ENCODE data around the gene BORCS5.

The BORCS5 gene

DNA sequence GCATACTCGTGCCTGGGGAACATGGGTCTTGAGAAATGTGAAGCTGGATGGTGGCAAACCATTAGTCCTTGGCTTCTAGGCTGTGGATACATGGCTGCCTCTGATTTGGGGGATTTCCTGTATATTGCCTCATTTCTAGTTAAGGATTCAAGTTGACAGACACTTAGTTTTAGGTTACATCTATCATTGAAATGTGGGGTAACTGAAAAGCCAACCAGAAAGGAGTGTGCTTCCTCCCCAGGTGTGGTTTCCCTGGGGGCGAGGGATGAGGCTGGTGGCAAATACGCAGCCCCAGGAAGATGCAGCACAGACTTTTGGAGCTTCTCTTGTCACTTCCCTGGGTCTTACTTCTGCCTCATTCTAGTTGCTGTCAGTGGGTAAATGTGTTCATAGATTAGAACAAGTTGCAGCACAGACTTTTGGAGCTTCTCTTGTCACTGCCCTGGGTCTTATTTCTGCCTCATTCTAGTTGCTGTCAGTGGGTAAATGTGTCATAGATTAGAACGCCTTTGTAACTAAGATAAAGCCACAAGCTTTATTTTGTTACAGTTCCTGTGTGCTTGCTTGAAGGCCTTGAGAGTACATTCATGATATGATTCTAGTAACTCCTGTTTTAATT is 85.1 kb downstream of the BORCS5 start:
- Histone ChIP-seq H3K4me1 (ENCODE audit: insufficient read depth, low read length, severe bottlenecking) (no peaks in the 10 kb centered on the region), H3F3A (ENCODE audit: insufficient read depth, low read length) (no peaks in the 10 kb centered on the region), H3K27me3 (ENCODE audit: insufficient read depth, low read length) (no peaks in the 10 kb centered on the region), H3K27ac (ENCODE audit: low read depth, low read length, poor library complexity, severe bottlenecking) (no peak overlapping the region), H4K20me1 (ENCODE audit: insufficient read depth, low read length) (no peaks in the 10 kb centered on the region), H3K79me2 (ENCODE audit: insufficient read depth, low read length) (no peaks in the 10 kb centered on the region), H2AFZ (ENCODE audit: low read length) (no peak overlapping the region), H3K4me3 (ENCODE audit: low read depth, low read length, poor library complexity, severe bottlenecking) (no peak overlapping the region), H3K4me2 (ENCODE audit: low read length) (no peak overlapping the region), H3K9me2 (ENCODE audit: low read depth, low read length) (no peaks in the 10 kb centered on the region), H3K9me3 (ENCODE audit: low read length) (no peaks in the 10 kb centered on the region), H3K9ac (ENCODE audit: low read length) (no peak overlapping the region), H3K36me3 (ENCODE audit: insufficient read depth, low read length) (peaks cover 9% of the 10 kb centered on the region)
- no peak for TF ChIP-seq EZH2 (IDR thresholded peaks at IDR 0.05; ENCODE audit: borderline replicate concordance, low read length)

GRCh38 chr12:12442548-12443071 is 85.7 kb downstream of the BORCS5 start:
- Histone ChIP-seq H3K36me3 (ENCODE audit: insufficient read depth, low read length) (peaks cover 3% of the 10 kb centered on the region; the same call in 1 of the 2 replicates), H4K20me1 (ENCODE audit: insufficient read depth, low read length) (no peaks in the 10 kb centered on the region), H3K9ac (ENCODE audit: low read length) (no peak overlapping the region), H3K4me1 (ENCODE audit: insufficient read depth, low read length, severe bottlenecking) (no peaks in the 10 kb centered on the region), H3F3A (ENCODE audit: insufficient read depth, low read length) (no peaks in the 10 kb centered on the region), H3K9me3 (ENCODE audit: low read length) (no peaks in the 10 kb centered on the region), H3K4me2 (ENCODE audit: low read length) (no peak overlapping the region), H3K27me3 (ENCODE audit: insufficient read depth, low read length) (no peaks in the 10 kb centered on the region), H3K27ac (ENCODE audit: low read depth, low read length, poor library complexity, severe bottlenecking) (no peak overlapping the region), H3K79me2 (ENCODE audit: insufficient read depth, low read length) (no peaks in the 10 kb centered on the region), H3K4me3 (ENCODE audit: low read depth, low read length, poor library complexity, severe bottlenecking) (no peak overlapping the region), H2AFZ (ENCODE audit: low read length) (no peak overlapping the region), H3K9me2 (ENCODE audit: low read depth, low read length) (no peaks in the 10 kb centered on the region)
- TF ChIP-seq, protein P1, sequence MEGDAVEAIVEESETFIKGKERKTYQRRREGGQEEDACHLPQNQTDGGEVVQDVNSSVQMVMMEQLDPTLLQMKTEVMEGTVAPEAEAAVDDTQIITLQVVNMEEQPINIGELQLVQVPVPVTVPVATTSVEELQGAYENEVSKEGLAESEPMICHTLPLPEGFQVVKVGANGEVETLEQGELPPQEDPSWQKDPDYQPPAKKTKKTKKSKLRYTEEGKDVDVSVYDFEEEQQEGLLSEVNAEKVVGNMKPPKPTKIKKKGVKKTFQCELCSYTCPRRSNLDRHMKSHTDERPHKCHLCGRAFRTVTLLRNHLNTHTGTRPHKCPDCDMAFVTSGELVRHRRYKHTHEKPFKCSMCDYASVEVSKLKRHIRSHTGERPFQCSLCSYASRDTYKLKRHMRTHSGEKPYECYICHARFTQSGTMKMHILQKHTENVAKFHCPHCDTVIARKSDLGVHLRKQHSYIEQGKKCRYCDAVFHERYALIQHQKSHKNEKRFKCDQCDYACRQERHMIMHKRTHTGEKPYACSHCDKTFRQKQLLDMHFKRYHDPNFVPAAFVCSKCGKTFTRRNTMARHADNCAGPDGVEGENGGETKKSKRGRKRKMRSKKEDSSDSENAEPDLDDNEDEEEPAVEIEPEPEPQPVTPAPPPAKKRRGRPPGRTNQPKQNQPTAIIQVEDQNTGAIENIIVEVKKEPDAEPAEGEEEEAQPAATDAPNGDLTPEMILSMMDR (IDR thresholded peaks at IDR 0.05; ENCODE audit: low read length), result no peak
- TF ChIP-seq EZH2 (IDR thresholded peaks at IDR 0.05; ENCODE audit: borderline replicate concordance, low read length), result no peak

- no peak overlapping the region for H3K27ac ChIP-seq (ENCODE audit: low read depth, low read length, poor library complexity, severe bottlenecking)
- no peaks in the 10 kb centered on the region for H3K79me2 ChIP-seq (ENCODE audit: insufficient read depth, low read length)
- TF ChIP-seq, protein P1 (IDR thresholded peaks at IDR 0.05; ENCODE audit: low read length), result no peak
- TF ChIP-seq EZH2 (IDR thresholded peaks at IDR 0.05; ENCODE audit: borderline replicate concordance, low read length), result no peak
- H3F3A ChIP-seq (ENCODE audit: insufficient read depth, low read length), result no peaks in the 10 kb centered on the region
- no peaks in the 10 kb centered on the region for H3K4me1 ChIP-seq (ENCODE audit: insufficient read depth, low read length, severe bottlenecking)
- H2AFZ ChIP-seq (ENCODE audit: low read length), result no peak overlapping the region
- H3K36me3 ChIP-seq (ENCODE audit: insufficient read depth, low read length), result no peaks in the 10 kb centered on the region
- no peak overlapping the region for H3K9ac ChIP-seq (ENCODE audit: low read length)
- no peaks in the 10 kb centered on the region for H4K20me1 ChIP-seq (ENCODE audit: insufficient read depth, low read length)
- no peaks in the 10 kb centered on the region for H3K9me3 ChIP-seq (ENCODE audit: low read length)
- no peaks in the 10 kb centered on the region for H3K9me2 ChIP-seq (ENCODE audit: low read depth, low read length)
- H3K4me3 ChIP-seq (ENCODE audit: low read depth, low read length, poor library complexity, severe bottlenecking), result no peak overlapping the region
- no peaks in the 10 kb centered on the region for H3K27me3 ChIP-seq (ENCODE audit: insufficient read depth, low read length)
- H3K4me2 ChIP-seq (ENCODE audit: low read length), result no peak overlapping the region
Observed at GRCh38 chr12:12443431-12443878, 86.6 kb downstream of the BORCS5 start.

Measured in OCI-LY1 (cell line).